GM21825 (cell line): Measurements from ENCODE around the gene AKAP9.
"Not testable (repeated sequence)": the region's sequence is repeated elsewhere in the genome, so short reads cannot be mapped to it uniquely, and the experiment has no call there.

Source experiments
- ATAC-seq: cut with Tn5 transposase; IDR thresholded peaks from one replicate; pipeline ENCODE4 v1.9.1; 2021; ENCODE audit warnings: mild to moderate bottlenecking, moderate library complexity; ENCODE audit not compliant: unreplicated experiment

Gene AKAP9

GRCh38 chr7:92058040-92058439 is 117.4 kb downstream of the AKAP9 start:
- no peak for ATAC-seq

- no peak for ATAC-seq
Measured at GRCh38 chr7:92058899-92059298, 118.2 kb downstream of the AKAP9 start.

- no peak for ATAC-seq
Measured at GRCh38 chr7:92061154-92061553, 120.5 kb downstream of the AKAP9 start.

- ATAC-seq: no peak
Measured at GRCh38 chr7:92064438-92065029, 123.9 kb downstream of the AKAP9 start.

GRCh38 chr7:92071032-92071431 is 130.4 kb downstream of the AKAP9 start:
- ATAC-seq: no peak

GRCh38 chr7:92072121-92072520 is 131.5 kb downstream of the AKAP9 start:
- no peak for ATAC-seq

GRCh38 chr7:92072708-92073107 is 132.0 kb downstream of the AKAP9 start:
- no peak for ATAC-seq

GRCh38 chr7:92075455-92076158 is 134.9 kb downstream of the AKAP9 start:
- ATAC-seq: peak; percentile 96

- no peak for ATAC-seq
Measured at GRCh38 chr7:92076509-92076908, 135.8 kb downstream of the AKAP9 start.

GRCh38 chr7:92083922-92084321 is 143.3 kb downstream of the AKAP9 start:
- not testable (repeated sequence) for ATAC-seq

GRCh38 chr7:92088266-92088665 is 147.6 kb downstream of the AKAP9 start:
- no peak for ATAC-seq

- no peak for ATAC-seq
Measured at GRCh38 chr7:92092210-92092609, 151.5 kb downstream of the AKAP9 start.

- ATAC-seq: no peak
Measured at GRCh38 chr7:92095380-92095779, 154.7 kb downstream of the AKAP9 start.

GRCh38 chr7:92100534-92100933 is 159.9 kb downstream of the AKAP9 start:
- ATAC-seq: no peak

GRCh38 chr7:92102862-92103261 is 162.2 kb downstream of the AKAP9 start:
- ATAC-seq: not testable (repeated sequence)

GRCh38 chr7:92108821-92109220 is 168.2 kb downstream of the AKAP9 start:
- ATAC-seq: no peak

- ATAC-seq: no peak
Measured at GRCh38 chr7:92110857-92111256, 170.2 kb downstream of the AKAP9 start.

GRCh38 chr7:92115821-92116220 is 175.2 kb downstream of the AKAP9 start:
- ATAC-seq: no peak

- ATAC-seq: no peak
Measured at GRCh38 chr7:92116949-92117348, 176.3 kb downstream of the AKAP9 start.

- ATAC-seq: no peak
Measured at GRCh38 chr7:92119213-92119759, 178.6 kb downstream of the AKAP9 start.

GRCh38 chr7:92121681-92122080 is 181.0 kb downstream of the AKAP9 start:
- ATAC-seq: no peak

- ATAC-seq: no peak
Measured at GRCh38 chr7:92131093-92131492, 190.4 kb downstream of the AKAP9 start.
